ENCODE measurements around the gene UBE2D3.

Gene UBE2D3

GRCh38 chr4:102868781-102869568, 41.6 kb upstream of the UBE2D3 start, which contains the start of gene CISD2:
Gene CISD2, plus strand, starts transcription at chr4:102868992. Its CDS starts 93 bp downstream, at chr4:102869085.
- no peaks in the 10 kb centered on the region for H4K20me1 ChIP-seq (ENCODE audit: insufficient read depth, low read length)
- TF ChIP-seq CTCF (IDR thresholded peaks at IDR 0.05; ENCODE audit: low read length), result no peak
- TF ChIP-seq EZH2 (optimal IDR thresholded peaks at IDR 0.05; ENCODE audit: low read depth, low read length), result no peak
- no peak for TF ChIP-seq EZH2phosphoT487 (IDR thresholded peaks at IDR 0.05; ENCODE audit: low read length)
- peak within 1 kb of the TSS; percentile 80 for H3K4me3 ChIP-seq (ENCODE audit: low read length)
- H3K9me2 ChIP-seq (replicated peaks; ENCODE audit: insufficient read depth, low read length), result no peaks in the 10 kb centered on the region
- peak; percentile 94 for DNase-seq
- H3K36me3 ChIP-seq (replicated peaks; ENCODE audit: insufficient read depth, low read length), result no peaks in the 10 kb centered on the region
- H3K9ac ChIP-seq (ENCODE audit: low read length), result peak within 1 kb of the TSS; percentile 88
- H3K4me1 ChIP-seq (ENCODE audit: low read length), result peaks cover 20% of the 10 kb centered on the region; the same call in 1 of the 2 replicates
- peak within 1 kb of the TSS; percentile 60 for H2AFZ ChIP-seq (ENCODE audit: low read length)
- H3K27me3 ChIP-seq (replicated peaks; ENCODE audit: insufficient read depth, low read length), result no peaks in the 10 kb centered on the region
- peaks cover 81% of the 10 kb centered on the region for H3K79me2 ChIP-seq (ENCODE audit: low read length)
- H3F3A ChIP-seq (ENCODE audit: insufficient read depth, low read length), result peaks cover 25% of the 10 kb centered on the region
- peak within 1 kb of the TSS; percentile 97 for H3K27ac ChIP-seq (ENCODE audit: low read length)
- no peaks in the 10 kb centered on the region for H3K9me3 ChIP-seq (replicated peaks; ENCODE audit: insufficient read depth, low read length)
- peak within 1 kb of the TSS; percentile 89 for H3K4me2 ChIP-seq (ENCODE audit: low read depth, low read length)

- Histone ChIP-seq H3K4me1 (ENCODE audit: low read length) (peaks cover 20% of the 10 kb centered on the region; the same call in 1 of the 2 replicates), H2AFZ (ENCODE audit: low read length) (peak overlapping the region; percentile 60), H3K27ac (ENCODE audit: low read length) (peak overlapping the region; percentile 97)
Measured at GRCh38 chr4:102868153-102868780, 40.9 kb upstream of the UBE2D3 start.

More at GRCh38 chr4:102868153-102868780, 40.9 kb upstream of the UBE2D3 start:
- Histone ChIP-seq H3K27me3 (replicated peaks; ENCODE audit: insufficient read depth, low read length) (no peaks in the 10 kb centered on the region), H3K36me3 (replicated peaks; ENCODE audit: insufficient read depth, low read length) (no peaks in the 10 kb centered on the region), H4K20me1 (ENCODE audit: insufficient read depth, low read length) (no peaks in the 10 kb centered on the region), H3K4me2 (ENCODE audit: low read depth, low read length) (peak overlapping the region; percentile 71), H3K9me3 (replicated peaks; ENCODE audit: insufficient read depth, low read length) (no peaks in the 10 kb centered on the region), H3F3A (ENCODE audit: insufficient read depth, low read length) (peaks cover 25% of the 10 kb centered on the region), H3K9me2 (replicated peaks; ENCODE audit: insufficient read depth, low read length) (no peaks in the 10 kb centered on the region), H3K9ac (ENCODE audit: low read length) (peak overlapping the region; percentile 88), H3K4me3 (ENCODE audit: low read length) (peak overlapping the region; percentile 65), H3K79me2 (ENCODE audit: low read length) (peaks cover 78% of the 10 kb centered on the region)
- DNase-seq, result no peak
- no peak for TF ChIP-seq EZH2phosphoT487 (IDR thresholded peaks at IDR 0.05; ENCODE audit: low read length)
- TF ChIP-seq EZH2 (optimal IDR thresholded peaks at IDR 0.05; ENCODE audit: low read depth, low read length), result no peak
- no peak for TF ChIP-seq CTCF (IDR thresholded peaks at IDR 0.05; ENCODE audit: low read length)
